ENCODE results near the gene TMEM209.
"Not testable (repeated sequence)": the region's sequence is repeated elsewhere in the genome, so short reads cannot be mapped to it uniquely, and the experiment has no call there.

Gene TMEM209

GRCh38 chr7:130157700-130158099 lies 47.5 kb downstream of the TMEM209 start:
- no peak for DNase-seq

GRCh38 chr7:130156140-130156539 lies 49.1 kb downstream of the TMEM209 start:
- no peak for DNase-seq

- DNase-seq: no peak
These were observed 50.5 kb downstream of the TMEM209 start for GRCh38 chr7:130154501-130155317.

GRCh38 chr7:130154131-130154500 lies 51.1 kb downstream of the TMEM209 start:
- no peak for DNase-seq

GRCh38 chr7:130153211-130153908 lies 51.8 kb downstream of the TMEM209 start:
- no peak for DNase-seq

- DNase-seq: no peak
These were observed 52.6 kb downstream of the TMEM209 start for GRCh38 chr7:130152493-130153210.

- DNase-seq: no peak
These were observed 53.4 kb downstream of the TMEM209 start for GRCh38 chr7:130151591-130152492.

- no peak for DNase-seq
These were observed 54.6 kb downstream of the TMEM209 start for GRCh38 chr7:130150587-130150986.

- DNase-seq: no peak
These were observed 55.7 kb downstream of the TMEM209 start for GRCh38 chr7:130149281-130150139.

GRCh38 chr7:130148561-130148960 lies 56.6 kb downstream of the TMEM209 start:
- no peak for DNase-seq

- DNase-seq: no peak
These were observed 57.4 kb downstream of the TMEM209 start for GRCh38 chr7:130147710-130148325.

GRCh38 chr7:130146693-130147405 lies 58.4 kb downstream of the TMEM209 start:
- DNase-seq: no peak

- not testable (repeated sequence) for DNase-seq
These were observed 59.1 kb downstream of the TMEM209 start for GRCh38 chr7:130146142-130146541.

GRCh38 chr7:130145424-130146100 lies 59.6 kb downstream of the TMEM209 start:
- DNase-seq: no peak

GRCh38 chr7:130144312-130145171 lies 60.7 kb downstream of the TMEM209 start:
- DNase-seq: no peak

- no peak for DNase-seq
These were observed 61.3 kb downstream of the TMEM209 start for GRCh38 chr7:130143986-130144311.

- no peak for DNase-seq
These were observed 61.9 kb downstream of the TMEM209 start for GRCh38 chr7:130143334-130143732.

GRCh38 chr7:130142654-130143333 lies 62.4 kb downstream of the TMEM209 start:
- DNase-seq: no peak
